T-helper 9 cell (primary cell): ENCODE results near the gene JAG1.

ENCODE experiments used
- DNase-seq: peaks from one replicate; pipeline ENCODE4 v3.0.0-alpha.2; 2020

JAG1 gene

DNA sequence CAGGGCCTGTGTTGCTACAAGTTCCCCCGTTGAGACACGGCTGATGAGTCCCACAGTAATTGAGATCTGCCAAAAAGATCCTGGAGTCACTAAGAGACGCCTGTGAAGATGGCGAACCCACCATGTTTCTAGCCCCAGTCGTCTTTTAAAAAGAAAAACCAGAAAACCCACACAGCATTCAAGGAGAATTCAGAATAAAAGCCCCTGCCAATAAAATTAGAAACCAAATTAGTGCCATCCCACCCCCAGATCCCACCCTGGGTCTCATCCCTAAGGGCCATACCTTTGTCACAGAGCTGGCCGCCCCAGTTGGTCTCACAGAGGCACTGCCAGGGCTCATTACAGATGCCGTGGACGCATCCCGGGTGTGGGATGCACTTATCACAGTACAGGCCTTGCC is 21.6 kb downstream of the JAG1 start:
- DNase-seq = no peak

DNA sequence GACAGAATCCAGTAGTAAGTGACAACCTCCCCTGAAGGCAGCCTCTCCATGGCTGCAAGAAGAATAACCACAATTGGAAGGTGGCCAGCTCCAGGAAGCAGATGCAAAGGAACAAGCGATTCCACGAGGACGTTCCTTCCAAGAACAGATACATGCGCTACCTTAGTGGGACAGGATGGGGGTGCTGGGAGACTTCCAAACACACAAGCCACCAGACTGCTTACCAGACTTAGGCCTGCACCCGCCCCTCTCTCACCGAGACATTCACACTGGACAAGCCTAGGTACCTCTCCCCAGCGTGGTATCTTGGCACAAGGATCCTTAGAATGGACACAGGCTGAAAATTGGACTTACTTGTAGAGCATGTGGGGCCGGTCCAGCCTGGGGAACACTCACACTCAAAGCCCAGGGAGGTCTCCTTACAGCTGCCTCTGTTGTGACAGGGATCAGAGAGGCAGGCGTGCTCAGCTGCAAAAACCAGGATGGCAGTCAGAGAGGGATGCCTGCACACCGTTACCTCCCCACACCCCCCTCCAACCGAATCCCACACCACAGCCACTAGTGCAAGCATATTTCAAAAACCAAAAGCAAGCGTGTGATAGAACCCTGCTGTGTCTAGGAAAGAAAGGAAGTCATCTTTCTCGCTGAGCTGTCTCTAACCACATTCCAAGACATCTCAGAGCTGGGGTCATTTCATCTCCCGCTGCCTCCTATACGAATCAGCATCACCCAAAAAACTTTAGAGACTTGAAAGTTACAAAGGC is 22.4 kb downstream of the JAG1 start:
- no peak for DNase-seq

DNA sequence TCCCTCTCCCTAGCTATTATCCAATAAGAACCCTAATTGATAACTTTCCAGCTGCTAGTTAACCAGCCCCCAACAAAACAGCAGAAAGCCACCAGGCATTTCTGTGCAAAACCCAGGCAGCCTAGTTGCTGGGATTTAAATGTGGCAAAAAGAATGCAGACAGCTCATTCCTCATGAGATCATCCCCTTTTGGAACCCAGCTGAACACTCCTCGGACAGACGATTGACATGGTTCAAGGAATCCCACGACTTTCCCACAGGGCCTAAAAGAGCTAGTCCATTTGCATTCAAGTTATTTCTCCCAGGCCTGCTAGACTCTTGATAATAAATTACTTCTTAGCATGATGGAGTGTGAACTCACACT is 24.0 kb downstream of the JAG1 start:
- DNase-seq = no peak

GRCh38 chr20:10649080-10649796 is 24.6 kb downstream of the JAG1 start:
- DNase-seq = no peak

DNA sequence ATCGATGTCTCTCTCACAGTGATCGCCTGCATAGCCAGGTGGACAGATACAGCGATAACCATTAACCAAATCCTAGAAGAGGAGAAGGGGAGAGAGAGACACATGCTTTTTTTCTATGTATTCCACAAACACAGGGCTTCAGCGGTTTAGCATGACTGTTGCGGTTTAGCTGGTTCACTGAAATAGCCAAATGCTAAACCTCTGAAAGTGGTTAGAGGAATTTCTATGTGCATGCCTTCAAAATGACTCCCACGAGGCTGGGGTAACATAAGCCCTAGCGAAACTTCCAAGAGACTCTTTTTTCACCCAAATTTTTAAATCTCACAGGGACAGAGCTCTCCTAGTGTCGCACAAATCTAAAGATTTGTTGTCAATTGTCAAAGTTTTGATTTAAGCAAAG is 25.1 kb downstream of the JAG1 start:
- DNase-seq = no peak

GRCh38 chr20:10647909-10648308 is 25.9 kb downstream of the JAG1 start:
- no peak for DNase-seq

DNA sequence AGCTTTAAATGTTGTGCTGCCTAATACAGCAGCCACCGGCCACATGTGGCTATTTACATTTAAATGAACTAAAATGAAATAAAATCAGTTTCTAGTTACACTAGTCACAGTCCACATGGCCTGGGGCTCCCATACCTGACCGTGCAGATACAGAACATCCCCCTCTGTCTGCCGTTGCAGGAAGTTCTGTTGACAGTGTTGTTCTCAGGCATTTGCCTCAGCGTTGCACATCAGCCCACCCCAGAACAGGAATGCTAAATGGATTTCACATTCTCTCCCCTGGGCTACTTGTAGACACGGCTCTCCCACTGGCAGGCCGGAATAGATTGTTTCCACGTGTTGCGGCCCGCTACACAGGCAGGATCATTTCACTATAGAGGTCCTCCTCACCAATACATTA is 26.3 kb downstream of the JAG1 start:
- no peak for DNase-seq

DNA sequence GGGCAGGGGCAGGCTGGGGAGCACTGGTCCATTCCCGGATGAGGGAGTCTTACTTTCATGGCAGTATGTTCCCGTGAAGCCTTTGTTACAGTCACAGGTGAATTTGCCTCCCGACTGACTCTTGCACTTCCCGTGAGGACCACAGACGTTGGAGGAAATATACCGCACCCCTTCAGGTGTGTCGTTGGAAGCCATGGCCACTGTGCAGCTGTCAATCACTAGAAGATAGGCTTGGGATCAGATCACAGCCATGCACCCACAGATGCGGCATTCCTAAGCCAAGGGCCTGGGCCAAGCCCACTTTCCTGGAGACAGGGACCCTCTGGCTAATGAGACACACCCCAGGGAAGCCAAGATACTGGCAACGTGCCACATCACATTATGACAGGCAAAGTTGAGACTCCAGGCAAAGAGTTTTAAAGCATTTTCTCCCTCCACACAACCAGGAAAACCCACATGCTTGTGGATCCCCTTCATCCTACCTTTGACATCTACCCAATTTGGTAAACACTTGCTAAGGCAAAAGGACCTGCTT is 26.8 kb downstream of the JAG1 start:
- no peak for DNase-seq

DNA sequence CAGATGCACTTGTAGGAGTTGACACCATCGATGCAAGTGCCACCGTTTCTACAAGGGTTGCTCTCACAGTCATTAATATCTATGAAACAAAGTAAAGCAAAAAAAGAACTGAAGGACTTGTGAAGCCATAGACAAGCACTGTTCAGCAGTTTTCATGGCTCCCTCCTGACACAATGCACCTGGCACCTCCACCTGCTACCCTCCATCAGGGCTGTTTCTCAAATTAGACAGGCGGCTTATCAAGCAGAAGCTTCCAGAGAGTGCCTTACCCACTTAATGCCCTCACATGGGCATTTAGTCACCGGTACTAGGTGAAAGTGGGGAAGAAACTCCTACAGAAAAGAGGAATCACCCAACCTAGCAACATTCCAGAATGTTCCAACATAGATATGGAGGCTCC is 27.8 kb downstream of the JAG1 start:
- DNase-seq = no peak

- DNase-seq = no peak
These were observed 28.6 kb downstream of the JAG1 start for GRCh38 chr20:10645205-10645570.

- no peak for DNase-seq
These were observed 29.2 kb downstream of the JAG1 start for GRCh38 chr20:10644458-10645204.

DNA sequence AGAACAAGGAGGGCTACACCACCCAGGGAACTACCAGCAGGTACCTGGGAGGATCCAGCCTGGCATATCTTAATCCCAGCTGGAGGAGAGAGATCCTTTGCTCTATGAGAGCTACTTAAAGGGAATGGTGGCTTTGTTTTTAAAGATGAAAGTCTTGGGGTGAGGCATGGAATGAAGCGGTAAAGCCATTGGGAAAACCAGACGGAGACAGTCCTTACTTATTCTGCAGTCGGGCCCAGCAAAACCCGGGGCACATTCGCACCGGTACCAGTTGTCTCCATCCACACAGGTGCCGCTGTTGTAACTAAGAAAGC is 30.3 kb downstream of the JAG1 start:
- no peak for DNase-seq

DNA sequence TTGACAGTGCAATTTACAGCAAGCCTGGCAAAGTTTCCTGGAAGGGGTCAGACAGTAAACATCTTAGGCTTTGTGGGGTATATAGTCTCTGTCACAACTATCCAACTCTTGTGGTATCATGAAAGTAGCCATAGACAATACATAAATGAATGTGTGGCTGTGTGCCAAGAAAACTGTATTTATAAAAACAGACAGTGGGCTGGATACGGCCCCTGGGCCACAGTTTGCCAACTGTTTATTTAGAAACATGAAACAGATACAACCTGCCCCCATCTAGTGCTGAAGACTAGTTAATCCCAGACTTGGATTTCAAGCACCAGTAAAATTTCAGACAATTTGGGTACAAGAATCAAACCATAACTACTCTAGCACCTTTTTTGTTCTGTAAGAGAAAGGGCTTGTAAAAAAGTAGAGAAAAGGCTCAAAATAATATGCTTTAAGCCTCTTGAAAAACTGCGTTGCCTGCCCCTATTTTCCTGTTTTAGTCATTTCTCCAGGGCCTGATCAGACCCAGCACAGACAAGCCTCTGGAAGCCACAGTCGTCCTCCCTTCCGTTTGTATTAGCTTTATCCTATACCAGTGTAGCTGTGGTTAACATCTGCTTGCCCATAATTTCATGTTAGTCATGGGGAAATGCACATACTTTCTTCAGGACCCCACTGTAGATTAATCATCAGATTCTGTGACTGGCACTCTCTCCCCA is 30.8 kb downstream of the JAG1 start:
- DNase-seq = no peak

GRCh38 chr20:10641893-10642292 is 31.9 kb downstream of the JAG1 start:
- DNase-seq = no peak

- DNase-seq = no peak
These were observed 32.3 kb downstream of the JAG1 start for GRCh38 chr20:10641467-10641866.

GRCh38 chr20:10640897-10641296 is 32.9 kb downstream of the JAG1 start:
- DNase-seq = no peak

DNA sequence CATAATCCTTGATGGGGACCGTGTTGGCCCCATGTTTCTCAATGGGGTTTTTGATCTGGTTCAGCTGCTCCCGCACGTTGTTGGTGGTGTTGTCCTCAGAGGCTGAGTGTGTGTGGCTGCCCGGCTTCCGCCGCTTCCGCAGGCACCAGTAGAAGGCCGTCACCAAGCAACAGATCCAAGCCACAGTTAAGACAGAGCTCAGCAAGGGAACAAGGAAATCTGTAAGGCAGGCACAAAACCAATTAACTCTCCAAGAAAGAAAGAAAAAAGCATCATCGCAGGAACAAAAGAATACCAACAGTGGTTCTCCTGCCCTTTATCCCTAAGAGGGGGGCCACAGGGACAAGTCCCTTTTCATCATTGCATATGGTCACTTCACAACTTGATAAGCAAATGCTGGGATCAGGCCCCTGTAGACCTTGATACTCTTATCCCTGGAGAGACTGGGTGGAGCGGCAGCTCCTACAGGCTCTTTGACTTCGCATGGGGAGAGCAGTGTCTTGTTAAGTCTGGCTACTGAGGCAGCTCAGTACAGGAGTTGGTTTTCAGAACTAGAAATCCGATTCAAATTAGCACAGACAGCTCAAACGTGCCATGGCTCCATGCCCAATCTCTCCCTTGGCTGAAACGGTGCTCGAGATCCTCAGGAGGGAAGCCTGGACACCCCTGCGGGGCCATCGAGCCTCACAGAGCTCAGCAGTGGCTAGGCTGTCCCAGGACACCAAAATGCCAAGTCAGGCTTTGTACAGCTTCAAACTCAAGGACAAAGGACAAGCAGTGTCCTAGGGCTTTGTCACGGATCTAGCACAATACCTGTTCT is 33.9 kb downstream of the JAG1 start:
- no peak for DNase-seq

DNA sequence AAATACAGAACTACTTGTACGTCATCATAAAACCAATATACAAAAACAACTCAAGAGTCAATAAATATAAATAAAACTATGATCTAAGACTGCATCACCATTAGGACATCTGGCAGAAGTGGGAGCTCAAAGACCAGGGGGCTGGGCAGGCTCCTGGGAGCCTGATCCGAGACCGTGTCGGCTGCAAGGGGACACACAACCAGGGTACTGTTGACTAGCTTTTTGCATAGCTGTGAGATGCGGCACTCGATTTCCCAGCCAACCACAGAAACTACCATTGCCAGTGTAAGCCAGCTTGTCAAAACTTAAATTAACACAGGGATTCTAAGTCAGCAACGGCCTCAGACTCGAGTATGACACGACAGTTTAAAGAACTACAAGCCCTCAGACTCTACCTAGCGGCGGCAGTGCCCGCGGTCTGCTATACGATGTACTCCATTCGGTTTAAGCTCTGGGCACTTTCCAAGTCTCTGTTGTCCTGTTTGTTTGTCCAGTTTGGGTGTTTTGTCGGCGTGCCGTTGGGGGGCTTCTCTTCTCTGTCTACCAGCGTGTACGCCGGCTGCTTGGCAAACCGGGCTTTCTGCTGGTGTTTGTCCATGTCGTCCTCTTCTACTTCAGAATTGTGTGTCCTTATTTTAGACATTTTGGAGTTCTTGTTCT is 34.6 kb downstream of the JAG1 start:
- DNase-seq = no peak

DNA sequence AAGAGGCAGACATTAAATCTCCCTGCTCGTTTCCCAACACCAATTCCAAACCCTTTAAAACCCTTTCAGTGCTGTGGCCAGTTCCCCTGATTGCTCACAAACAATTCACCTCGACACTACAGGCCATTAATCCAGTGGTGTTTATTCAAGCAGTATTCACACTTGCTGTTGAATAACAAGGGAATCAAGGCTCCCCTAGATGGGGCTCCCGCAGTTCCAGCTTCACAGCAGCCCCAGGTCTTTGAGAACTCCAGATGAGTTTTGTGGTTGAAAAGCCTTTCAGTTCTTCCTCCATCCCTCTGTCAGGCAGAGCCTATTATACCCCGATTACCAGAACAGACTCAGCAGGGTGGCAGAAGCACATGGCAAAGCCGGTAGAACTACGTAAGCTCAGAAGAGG is 36.2 kb downstream of the JAG1 start:
- DNase-seq = no peak

- no peak for DNase-seq
These were observed 36.7 kb downstream of the JAG1 start for GRCh38 chr20:10637031-10637559.

- DNase-seq = no peak
These were observed 37.4 kb downstream of the JAG1 start for GRCh38 chr20:10636326-10636818.
